GM18951 (cell line): ENCODE results near the gene TFAM.
"Not testable (repeated sequence)": the region's sequence is repeated elsewhere in the genome, so short reads cannot be mapped to it uniquely, and the experiment has no call there.

ENCODE experiments used
- POLR2A ChIP-seq: IDR thresholded peaks from 4 replicates; pipeline ENCODE4 v1.6.1; 2011; ENCODE audit warnings: mild to moderate bottlenecking; ENCODE audit not compliant: insufficient read length, insufficient read depth; ENCODE audit errors: extremely low read depth
- in situ Hi-C: fragments of 300-500 bp; cut with MboI; formaldehyde crosslinking; loops from one replicate; pipeline ENCODE4 v1.12.0; 2022; ENCODE audit warnings: low sequenced_read_pairs, mixed read lengths, inconsistent platforms; ENCODE audit not compliant: unreplicated experiment

TFAM gene

DNA sequence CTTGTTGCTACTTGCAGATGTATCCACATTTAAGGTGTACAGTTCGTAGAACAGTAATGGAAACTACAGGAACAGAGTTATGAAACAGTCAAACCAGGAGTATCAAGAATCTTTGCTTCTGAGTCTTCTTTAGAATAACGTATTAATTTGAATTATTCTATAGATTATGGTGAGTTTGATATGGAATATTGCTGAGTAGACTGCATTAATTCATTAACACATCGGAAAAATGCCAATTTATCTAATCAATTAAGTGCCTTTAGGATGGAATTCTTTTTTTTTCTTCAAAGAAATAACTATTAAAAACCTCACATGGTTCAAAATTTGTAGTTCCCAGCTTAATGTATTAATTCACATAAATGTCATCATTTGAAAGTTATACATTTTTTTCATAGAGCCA, 3.8 kb downstream of the TFAM start:
- in situ Hi-C loops: no loop called here
- TF ChIP-seq POLR2A: no peak

DNA sequence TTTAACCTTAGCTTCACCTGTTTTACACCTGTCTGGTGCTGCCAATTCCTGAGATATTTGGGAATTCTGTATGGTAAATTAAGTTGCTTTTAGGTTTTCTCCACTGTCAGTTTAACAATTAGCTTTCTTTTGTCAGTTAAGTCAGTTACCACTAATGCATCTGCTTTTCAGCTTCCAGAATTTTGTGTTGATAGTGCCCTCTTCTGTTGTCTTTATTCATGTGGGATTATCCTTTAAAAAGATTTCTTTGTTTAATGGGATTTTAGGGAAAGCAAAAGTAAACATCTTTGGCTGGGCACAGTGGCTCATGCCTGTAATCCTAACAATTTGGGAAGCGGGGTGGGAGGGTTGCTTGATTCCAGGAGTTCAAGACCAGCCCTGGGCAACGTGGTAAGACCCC, 8.1 kb downstream of the TFAM start:
- TF ChIP-seq POLR2A: no peak
- in situ Hi-C loops: no loop called here

DNA sequence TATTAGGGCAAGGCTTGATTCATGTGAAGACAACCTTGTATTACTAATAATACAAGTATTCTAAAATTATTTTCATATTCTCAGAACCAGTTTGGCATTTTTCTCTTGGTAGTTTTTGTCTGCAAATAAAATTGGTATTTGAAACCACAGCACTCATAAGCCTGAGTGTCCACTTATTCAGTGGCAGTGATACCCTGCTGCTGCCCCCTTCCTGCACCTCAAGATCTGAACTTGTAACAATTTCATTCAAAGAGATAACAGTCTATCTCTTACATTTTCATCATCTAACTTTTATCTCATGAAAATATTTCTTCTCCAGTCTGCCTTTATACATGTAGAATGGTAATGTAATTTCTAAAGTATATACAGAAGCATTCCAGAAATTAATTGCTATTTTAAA, 9.3 kb downstream of the TFAM start:
- no peak for TF ChIP-seq POLR2A
- in situ Hi-C loops: no loop called here

DNA sequence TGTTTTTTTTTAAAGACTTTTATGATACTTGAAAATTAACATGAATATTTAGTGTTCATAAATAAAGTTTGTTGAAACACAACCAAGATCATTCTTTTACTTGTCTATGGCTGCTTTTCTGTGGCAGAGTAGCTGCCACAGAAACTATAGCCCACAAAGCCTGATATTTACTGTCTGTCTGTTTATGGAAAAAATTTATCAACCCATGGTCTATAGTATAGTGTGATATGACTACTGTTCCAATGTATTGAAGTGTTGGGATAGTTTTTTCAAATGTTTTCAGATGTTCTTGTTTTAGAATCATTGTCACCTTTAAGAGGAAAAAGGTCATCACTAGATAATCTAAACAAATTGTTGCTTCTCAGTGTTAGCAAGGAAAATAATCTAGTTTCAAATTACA, 10.8 kb downstream of the TFAM start:
- in situ Hi-C loops: no loop called here
- no peak for TF ChIP-seq POLR2A

DNA sequence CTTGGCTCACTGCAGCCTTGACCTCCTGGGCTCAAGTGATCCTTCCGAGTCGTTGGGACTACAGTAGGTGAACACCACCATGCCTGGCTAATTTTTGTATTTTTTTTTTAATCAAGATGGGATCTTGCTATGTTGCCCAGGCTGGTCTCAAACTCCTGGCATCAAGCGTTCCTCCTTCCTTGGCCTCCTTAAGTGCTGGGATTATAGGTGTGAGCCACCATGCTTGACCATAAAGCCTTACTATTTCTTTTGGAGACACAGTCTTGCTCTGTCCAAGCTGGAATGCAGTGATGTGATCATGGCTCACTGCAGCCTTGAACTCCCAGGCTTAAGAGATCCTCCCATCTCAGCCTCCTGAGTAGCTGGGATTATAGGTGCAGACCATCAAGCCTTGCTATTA, 12.6 kb downstream of the TFAM start:
- TF ChIP-seq POLR2A: no peak
- in situ Hi-C loops: no loop called here

DNA sequence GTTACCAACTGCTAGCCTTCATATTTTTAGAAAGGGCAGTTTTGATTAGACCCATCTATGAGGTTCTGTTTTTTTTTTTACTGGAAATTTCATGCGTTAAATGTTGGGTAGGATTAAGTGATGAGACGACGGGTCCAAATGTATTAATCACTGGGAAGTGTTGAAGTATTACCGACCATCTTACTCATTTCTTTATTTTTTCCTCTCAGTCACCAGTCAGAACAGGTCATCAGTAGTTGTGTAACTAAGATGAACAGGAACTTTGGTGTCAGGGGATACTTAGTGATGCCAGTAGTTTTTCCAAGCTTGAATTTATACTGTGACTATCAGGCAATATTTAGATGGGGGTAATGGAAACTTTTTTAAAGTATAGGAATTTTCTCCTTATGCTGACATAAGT, 14.2 kb downstream of the TFAM start:
- in situ Hi-C loops: no loop called here
- no peak for TF ChIP-seq POLR2A

DNA sequence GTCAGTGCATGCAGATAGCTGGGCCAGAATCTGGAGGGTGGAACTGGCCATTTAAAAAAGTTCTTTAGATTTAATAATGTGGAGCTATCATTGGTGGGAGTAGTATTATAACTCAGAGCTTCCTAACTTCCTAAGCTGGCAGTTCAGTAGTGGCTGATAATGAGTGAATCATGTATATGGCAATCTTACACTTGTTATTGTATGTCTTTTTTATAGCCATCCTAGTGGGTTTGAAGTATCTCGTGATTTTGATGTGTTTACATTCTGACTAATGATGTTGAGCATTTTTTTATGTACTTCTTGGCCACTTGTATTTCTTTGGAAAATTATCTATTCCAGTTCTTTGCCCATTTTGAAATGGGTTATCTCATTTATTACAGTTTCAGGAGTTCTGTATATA, 15.4 kb downstream of the TFAM start:
- no peak for TF ChIP-seq POLR2A
- in situ Hi-C loops: no loop called here

DNA sequence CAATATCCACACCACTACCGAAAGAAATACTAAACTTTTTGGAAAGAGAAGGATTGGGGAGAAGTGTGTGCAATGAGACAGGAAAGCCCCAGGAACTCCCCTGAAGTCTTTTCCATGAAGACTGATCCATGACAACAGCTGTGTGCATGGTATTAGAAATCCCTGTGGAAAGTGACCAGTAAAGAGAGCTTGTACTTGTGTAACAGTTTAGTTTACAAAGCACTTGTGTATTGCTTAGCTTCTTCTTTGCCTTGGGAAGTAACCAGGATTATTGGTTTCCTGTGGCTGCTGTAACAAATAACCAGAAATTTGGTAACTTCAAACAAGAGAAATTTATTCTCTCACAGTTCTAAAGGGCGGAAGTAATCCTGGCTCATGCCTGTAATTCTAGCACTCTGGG, 18.8 kb downstream of the TFAM start:
- in situ Hi-C loops: no loop called here
- no peak for TF ChIP-seq POLR2A

DNA sequence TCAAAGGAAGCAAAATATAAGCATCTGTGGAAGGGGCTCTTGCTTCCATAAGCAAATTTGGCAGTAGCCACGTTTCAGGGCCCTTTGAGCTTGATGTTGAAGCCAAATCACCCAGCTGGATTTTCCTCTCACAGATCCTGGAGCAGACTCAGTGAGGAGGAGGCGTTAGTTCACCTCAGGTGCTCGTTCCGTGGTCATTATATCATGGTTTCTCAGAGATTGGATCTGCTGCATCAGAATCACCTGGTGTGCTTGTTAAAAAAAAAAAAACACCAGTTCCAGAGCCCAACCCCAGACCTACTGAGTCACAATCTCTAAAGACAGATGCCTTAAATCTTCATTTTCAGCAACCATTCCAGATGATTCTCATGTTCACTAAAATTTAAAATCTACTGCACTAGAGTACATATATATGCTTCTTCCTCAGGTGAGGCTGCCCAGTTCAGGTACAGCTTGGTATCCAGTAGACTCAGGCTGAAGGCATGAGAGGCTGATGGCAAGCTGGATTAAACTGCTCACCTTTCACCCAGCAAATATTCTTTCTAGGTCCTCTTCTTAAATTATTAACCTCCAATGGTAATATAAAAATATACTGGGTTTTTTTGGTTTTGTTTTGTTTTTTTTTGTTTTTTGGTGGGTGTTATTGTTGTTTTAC, 24.9 kb downstream of the TFAM start:
- TF ChIP-seq POLR2A: no peak
- in situ Hi-C loops: no loop called here

DNA sequence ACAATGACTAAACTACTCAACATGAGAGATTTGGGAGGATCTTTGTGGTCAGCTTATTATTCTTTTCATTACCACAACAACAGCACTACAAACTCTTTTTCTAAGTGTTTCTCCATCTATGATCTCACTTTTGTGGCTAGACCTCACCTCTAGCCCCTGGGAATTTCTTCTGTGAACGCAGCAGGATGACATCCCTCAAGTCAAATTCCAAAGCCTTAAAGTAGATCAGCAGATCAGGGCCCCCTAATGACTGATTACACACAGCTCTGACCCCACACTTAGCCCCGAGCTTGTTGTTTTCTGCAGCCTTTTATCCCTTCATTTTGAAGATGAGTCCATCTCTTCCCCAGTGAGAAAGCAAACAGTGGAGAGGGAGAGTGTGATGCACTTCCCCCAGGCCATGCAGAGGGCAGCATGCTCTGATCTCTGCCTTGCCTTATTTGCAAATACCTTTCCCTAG, 27.3 kb downstream of the TFAM start:
- in situ Hi-C loops: no loop called here
- no peak for TF ChIP-seq POLR2A

DNA sequence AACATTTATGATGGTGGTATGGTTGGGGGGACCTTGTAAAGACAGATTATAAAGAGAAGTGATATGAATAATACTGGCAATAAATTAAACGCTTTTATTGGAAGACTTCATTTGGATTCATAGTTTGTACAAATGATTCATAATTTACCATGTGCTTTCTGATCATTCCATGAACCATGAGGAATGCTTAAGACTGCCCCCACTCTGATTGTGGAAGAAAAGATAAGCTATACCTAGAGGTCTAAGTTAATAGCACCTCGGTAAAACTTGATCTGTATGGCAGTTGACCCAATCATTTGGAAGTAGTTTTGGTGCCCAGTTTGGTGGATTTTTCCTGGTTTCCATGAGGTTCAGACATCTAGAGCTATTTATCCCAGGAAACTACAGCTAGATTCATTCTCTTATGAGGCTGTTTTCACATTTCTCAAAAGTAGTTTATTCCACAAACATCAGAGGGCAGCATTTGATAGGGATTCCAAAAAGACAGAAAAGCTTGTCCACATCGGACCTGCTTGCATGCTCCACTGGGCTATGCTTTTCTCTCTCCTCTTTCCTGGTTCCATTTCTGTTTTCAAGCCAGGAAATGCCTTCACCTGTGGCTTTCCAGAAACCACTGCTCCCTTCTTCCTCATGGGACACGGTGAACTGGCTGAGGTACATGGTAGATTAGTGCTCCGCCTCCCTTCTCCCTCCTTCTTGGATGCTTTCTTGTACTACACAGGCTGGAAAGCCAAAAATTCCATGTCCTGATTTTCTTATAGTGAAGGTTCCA, 29.2 kb downstream of the TFAM start:
- in situ Hi-C loops: no loop called here
- TF ChIP-seq POLR2A: no peak

DNA sequence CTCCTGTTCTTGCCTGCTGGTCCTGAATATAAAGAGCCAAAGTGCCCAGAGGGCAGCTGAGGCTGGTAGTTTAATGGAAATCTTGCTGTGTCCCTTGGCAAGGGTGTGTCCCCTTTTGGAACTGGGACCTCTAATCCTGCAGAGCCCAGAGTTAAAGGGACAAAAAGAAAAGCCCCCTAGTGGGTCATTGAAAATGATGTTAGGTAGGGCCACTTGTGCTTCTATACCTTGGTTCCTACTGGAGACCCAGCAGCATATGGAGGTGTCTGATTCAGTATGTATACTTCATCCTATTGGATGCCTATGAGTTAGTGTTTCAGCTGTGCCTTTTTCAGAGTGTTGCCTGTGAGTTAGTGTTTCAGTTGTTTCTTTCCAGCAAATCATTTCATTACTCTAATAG, 30.5 kb downstream of the TFAM start:
- TF ChIP-seq POLR2A: no peak
- in situ Hi-C loops: no loop called here

DNA sequence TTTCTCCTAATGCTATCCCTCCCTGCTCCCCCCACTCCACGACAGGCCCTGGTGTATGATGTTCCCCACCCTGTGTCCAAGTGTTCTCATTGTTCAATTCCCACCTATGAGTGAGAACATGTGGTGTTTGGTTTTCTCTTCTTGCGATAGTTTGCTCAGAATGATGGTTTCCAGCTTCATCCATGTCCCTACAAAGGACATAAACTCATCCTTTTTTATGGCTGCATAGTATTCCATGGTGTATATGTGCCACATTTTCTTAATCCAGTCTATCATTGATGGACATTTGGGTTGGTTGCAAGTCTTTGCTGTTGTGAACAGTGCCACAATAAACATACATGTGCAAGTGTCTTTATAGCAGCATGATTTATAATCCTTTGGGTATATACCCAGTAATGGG, 32.7 kb downstream of the TFAM start:
- in situ Hi-C loops: not testable (repeated sequence)

DNA sequence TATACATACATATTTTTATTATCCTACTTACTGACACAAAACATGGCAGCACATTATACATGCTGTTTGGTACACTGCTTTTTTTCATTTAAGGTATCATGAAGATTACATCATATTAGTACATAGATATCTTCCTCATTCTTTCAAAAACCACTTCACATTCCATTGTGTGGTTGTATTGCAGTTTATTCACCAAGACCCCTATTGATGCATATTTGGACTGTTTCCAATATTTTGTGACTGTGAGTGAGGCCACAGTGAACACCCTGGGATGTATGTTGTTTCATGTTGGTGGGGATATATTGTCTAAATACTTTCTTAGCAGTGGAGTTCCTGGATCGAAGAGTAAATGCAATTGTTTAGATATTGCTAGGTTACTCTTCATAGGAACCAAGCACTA, 39.0 kb downstream of the TFAM start:
- in situ Hi-C loops: no loop called here
- no peak for TF ChIP-seq POLR2A

DNA sequence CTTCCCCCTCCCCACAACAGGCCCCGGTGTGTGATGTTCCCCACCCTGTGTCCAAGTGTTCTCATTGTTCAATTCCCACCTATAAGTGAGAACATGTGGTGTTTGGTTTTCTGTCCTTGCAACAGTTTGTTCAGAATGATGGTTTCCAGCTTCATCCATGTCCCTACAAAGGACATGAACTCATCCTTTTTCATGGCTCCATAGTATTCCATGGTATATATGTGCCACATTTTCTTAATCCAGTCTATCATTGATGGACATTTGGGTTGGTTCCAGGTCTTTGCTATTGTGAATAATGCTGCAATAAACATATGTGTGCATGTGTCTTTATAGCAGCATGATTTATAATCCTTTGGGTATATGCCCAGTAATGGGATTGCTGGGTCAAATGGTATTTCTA, 43.2 kb downstream of the TFAM start:
- in situ Hi-C loops: not testable (repeated sequence)
